HG03558 (cell line): ENCODE results near the gene CHN2.
"Not testable (repeated sequence)": the region's sequence is repeated elsewhere in the genome, so short reads cannot be mapped to it uniquely, and the experiment has no call there.

ENCODE experiments used
- ATAC-seq: cut with Tn5 transposase; IDR thresholded peaks from one replicate; pipeline ENCODE4 v1.9.1; 2021; ENCODE audit warnings: moderate number of reproducible peaks; ENCODE audit not compliant: unreplicated experiment; ENCODE audit errors: extremely low read depth

CHN2 gene

DNA sequence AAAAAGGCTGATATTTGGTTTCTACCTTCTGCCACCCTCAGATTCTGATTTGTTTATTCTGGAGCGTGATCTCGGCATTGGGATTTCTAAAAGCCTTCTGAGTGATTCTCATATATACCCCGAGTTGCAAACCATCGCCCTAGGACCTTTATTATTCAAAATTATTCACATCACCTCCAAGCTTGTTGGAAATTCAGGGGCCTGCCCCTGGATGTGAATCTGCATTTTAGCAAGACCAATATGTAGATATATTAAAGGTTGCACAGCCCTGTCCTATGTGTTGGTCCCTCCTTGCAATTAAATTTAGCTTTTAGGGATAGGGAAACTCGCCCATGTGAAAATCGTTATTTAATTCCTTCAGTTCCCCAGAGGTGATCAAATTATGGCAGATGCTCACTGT lies 9.0 kb upstream of the CHN2 start:
- no peak for ATAC-seq

DNA sequence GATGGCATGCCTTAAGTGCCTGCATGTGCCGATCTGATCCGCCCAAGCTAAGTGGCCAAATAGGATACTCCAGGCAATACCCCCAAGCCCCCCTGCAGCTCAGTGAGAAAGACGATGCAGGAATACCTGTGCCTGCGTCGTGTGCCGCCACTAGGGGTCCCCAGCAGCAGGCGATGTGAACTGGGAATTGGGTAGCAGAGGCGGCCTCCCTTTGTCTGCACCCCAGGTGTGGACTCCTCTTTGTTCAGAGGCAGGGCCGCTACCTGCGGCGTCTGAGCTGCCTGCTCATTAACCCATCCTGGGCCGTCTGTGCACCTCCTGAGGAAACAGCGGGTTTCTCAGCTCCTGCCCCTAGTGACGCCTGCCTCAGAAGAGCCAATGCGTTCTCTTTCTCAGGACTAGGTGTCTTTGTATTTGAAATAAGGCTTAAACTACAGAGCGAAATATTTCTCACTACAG lies 4.8 kb upstream of the CHN2 start:
- ATAC-seq, result no peak

DNA sequence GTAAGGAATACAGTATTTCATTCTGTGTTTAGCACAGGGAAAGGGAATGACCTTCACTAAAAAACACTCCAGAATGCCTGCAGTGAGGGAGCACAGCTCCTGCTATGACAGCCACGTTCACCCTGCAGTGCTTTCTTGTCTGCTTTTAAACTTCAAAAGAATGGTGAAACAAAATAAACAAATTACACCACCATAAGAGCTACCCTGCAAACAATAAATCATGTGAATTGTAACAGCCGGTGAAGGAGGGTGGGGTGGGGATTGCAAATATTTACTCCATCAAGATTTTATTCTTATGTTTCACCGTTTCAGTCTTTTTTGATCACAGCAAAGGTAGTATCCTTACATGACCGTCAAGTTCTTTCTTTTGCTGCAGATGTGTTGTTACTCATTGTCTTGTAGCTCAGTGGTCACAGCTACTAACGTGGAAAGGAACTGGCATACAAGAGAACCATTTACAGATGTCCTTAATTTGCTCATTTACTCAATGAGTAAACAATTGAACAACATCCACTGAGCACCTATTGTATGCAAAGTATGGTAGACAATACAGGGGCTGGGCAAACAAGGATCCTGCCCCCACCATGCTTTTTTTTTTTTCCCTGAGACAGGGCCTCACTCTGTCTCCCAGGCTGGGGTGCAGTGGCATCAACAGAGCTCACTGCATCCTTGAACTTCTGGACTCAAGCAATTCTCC lies 4.1 kb upstream of the CHN2 start:
- ATAC-seq, result no peak

DNA sequence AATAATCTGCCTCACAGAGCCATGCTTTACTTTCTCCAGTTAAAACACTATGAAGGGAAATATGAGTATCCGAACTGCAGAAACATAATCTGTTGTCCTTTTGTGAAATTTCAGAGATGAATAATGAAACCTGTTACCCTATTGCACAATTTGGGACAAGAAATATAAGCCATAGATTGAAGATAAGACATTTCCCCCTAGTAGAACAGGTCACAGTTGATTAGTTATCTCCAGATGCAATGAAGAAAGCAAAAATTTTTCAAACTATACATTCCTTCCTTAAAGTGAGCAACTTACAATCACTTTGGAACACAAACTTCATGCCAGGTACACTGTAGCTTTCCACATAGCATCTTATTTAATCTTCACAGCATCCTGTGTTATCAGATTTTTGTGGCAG lies 2.3 kb upstream of the CHN2 start:
- no peak for ATAC-seq

DNA sequence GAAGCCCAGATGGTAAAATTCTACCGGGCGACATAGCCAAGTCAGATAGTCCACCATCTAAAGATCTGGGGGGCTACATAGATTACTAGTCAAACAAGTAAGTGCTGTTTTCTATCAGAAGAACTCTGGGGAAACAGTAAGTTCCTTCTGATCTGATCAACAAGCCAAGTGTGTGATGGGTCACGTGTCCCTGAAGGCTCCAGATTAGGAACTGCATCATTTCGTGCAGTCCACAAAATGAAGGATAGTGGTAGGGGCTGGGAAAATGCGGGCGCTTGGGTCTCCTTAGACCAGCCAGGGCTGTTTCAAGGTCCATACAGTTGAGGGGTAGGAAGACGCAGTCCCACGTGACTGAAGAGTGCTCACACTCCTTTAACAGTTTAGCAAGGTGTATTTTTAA lies 1.8 kb upstream of the CHN2 start:
- no peak for ATAC-seq

DNA sequence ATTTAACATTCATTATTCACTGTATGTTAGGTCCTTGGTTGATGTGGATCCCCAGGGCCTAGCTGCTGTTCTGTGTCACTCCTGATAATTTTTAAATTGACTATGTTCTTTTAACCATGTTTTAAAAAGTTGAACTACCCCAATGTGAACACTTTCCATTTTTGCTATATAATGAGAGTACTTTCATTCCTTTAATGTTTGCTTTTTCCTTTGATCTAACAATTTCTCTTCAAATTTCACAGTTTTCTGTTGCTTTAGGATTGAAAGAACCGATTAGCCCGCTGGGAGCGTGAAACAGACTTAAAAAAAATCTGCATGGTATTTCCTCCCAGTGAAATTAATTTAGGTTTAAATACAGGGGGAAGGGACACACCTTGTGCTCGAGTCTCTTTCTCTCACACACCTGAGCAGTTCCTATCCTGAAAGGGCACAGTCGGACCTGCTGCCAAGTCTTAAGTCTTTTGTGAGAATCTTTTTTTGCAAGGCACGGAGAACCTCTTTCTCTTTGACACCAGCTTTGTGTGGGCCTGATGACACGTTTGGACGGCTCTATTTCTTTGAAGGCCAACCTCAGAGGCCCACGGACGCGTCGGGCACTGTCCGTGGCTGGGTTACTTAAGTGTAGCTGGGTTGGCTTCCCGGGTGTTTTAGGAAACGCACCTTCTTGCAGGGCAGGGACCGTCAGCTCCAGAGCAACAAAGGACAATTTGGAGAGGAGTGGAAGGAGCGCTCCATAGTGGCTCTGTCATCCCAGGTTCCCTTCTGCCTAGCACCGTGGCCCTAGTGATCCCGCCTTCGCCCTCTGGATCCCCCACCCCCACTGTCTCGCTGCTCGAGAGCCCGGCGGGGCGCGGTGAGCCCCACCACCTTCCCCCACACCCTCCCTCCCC lies 1.0 kb upstream of the CHN2 start:
- ATAC-seq, result no peak

DNA sequence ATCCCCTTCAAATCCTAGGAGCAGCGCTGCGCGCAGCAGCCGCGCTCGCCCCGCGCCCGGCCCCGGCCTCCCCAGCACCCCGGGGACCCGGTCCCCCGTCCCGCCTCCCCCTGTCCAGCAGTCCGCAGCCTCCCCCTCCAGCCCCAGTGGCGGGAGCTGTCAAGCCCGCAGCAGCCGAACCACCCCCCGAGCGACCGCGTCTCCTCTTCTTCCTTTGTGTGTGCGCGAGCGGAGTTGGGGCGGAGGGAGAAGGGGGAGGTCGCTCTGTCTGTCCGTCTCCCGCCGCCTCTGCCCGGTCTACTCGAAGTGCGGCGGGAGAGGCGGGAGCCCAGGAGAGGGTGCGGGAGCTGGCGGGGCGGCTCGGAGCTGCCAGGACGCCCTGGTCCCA lies 375 bp upstream of the CHN2 start:
- no peak for ATAC-seq

DNA sequence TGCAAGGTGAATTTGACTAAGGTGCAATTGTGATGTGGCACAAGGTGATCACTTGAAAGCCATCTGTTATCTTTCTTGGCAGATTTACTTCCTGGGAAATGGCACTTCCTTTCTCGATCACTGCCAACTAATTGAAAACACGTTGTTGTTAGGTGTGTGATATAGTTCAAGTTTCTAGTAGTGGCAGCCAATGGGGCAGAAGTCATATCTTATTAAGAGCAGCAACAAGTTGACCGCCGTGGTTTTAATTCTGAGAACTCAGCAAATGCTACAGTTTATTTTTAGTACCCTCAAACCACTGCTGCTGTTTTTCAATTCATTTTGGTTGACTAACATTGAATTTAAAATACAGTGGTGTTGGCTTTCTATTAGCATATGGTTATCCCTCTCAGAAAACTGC lies 1.6 kb downstream of the CHN2 start:
- ATAC-seq, result no peak

DNA sequence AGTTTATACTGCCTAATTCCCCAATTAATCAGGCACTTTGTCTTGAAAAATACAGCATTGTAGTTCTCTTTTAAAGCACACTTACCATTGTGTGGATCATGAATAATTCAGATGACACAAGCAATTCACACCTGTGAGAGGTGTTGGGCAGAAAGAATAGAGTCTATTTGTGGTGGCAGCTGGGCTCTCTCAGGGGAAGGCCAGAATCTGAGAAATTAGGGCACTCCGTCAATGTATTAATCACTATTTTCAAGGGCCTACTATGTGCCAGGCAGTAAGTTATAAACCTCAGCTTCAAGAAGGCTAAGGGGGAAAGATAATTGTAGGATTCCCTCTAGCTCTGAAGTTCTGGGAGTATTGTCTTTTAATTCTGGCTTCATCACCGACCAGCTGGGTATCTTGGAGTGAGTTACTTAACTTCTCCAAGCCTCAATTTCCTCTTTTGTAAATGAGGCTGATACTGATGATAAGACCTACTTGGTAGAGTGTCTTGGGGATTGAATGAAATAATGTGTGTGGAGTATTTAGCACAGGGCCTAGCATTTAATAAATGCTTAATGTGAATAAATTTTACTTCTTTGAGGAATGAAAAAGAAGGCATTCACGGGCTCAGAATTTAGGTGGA lies 2.5 kb downstream of the CHN2 start:
- ATAC-seq, result no peak

DNA sequence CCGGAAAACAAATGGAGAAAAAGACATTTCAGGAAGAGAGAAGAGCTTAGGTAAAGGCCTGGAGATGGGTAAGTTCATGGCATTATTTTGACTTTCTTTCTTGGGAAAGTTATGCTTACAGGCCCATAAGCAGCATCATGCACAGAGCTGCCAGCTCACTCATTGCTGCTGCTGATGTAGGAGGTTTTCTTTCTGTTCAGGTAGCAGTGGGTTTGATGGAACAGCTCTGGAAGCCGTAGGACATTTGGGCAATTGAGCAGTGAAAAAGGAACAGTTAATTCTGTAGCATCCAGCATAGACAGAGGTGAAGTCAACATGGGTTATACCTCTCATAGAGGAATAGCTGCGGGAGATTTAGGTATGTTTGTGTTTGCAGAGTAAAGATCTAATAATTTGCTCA lies 3.3 kb downstream of the CHN2 start:
- ATAC-seq, result no peak

DNA sequence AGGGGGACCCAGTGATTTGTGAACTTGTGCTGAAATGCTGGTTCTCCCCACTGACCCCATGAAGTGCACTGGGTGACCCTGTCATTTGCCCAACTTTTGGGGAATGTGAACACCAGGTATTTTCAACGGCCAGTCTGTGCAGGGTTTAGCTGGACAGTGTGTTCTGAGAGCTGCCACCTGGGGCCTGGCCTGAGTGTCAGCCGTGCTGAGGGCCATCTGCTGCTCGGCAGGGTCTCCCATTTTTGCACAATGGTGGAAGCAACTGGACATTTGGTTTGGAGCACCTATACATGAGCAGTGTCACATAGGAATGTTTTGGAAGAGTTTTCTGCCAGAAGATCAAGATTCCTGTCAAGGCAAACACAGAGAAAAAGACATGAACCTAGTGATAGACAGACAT lies 5.2 kb downstream of the CHN2 start:
- no peak for ATAC-seq

DNA sequence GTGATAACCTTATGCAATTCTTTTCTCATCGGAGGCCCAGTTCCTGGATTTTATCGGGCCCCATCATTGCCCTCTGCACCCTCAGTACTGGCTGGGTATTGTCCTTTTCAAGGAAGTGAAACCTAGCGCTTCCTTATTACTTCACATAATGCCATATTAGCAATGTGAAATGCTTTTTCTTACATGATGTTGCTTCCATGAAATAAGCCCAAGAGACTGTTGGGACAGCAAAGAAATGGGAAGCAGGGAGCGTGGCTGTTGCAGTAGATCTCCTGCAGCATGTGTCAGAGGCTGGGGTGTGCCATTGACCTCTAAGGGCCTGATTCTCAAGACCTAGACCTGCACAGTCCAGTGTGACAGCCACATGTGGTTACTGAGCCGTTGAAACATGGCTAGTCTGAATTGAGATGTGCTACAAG lies 8.1 kb downstream of the CHN2 start:
- ATAC-seq, result no peak

DNA sequence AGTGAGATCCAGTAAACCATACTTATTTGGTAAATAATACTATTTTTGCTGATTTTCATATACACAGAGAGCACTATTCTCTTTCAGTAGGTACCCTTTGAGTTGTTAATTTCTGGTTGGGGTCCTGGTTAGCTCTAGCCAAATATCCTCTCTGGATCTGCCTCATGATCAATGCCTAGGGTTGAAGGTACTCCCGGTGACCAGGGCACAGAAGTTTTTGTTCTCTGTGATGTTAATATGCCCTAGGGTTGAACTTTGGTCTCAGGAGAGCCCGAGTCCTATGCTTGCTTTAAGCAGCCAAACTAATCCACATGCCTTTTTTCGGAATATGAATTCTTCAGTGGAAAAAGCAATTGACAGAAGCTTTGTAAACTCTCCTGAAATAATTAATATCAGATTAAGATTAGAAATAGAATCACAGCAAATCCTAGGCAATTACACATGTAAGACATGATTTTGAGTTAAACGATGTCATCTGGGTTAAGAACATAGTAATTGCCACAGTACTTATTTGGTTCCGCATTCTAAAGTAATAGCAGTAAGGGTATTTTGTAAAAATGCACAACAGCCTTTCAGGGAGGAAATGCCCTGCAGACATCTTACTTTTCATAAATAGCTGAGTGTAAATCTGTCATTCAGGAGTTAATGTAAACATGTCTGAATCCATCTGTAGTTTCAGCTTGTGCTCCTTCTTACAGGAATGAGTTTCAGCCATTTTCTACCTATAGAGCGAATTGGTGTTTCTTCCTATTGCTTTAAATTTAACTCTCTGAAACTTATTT lies 10.1 kb downstream of the CHN2 start:
- no peak for ATAC-seq

DNA sequence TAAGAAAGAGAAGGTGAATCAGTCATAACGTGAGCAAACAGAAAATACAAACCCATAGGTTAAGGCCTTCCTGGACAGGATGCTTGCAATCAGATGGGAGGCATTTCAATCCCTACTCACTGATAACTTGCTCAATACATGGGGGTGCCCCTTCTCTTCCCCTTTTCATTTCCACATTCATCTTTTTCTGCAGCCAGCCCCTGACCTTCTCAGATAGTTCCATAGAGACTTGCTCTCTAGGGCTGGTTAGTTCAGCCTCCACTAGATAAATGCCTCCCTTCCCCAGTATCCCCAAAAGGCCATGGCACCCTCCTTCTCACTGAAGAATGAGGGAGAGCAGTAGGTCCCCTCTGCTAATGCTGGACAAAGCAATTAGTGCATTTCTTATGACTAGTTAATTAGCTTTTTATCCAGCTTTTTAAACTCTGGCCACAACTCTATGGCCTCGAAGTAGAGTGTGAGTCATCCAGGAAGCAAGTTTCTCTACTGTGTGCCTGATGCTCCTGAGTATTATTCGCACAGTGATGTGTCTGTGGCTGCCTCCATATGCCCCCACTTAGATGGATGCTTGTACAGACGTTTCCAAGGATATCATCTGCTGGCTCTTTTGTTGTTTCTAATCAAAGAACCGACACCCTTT lies 12.7 kb downstream of the CHN2 start:
- no peak for ATAC-seq

DNA sequence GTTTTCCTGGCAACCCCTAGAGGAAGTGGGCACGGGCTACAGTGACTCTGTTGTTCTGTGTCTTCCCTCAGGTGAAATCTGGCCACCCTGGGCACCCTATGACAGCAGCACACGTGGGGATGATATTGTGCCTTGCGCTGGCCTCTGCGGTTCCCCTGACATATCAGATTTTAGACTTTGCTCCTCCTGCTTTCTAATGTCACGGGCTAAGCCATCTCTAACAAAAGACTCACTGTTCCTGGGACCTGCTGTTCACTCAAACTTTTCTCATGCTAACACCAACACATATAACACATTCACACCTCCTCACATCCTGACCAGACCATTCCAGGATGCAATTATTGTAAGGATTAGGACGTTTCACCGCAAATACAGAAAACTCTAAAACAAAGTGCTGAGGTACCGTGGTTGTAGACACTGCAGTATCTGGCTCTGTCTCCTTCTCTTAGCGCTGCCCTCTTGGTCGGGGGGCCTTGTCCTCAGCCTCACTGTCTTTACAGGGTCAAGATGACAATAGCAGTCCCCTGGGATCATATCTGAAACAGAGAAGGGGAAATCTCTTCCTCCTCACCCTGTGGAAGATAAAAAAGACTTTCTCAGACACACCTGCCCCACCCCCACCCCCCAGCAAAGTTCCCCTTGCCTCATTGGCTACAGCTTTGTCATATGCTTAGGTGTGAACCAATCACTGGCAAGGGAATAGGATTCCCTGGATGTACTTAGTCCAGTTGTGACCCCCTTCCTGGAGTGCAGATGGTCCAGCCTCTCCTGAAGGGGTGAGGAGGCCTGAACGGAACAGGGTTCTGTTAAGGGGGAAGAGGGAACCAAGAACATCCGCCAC lies 14.1 kb downstream of the CHN2 start:
- no peak for ATAC-seq

DNA sequence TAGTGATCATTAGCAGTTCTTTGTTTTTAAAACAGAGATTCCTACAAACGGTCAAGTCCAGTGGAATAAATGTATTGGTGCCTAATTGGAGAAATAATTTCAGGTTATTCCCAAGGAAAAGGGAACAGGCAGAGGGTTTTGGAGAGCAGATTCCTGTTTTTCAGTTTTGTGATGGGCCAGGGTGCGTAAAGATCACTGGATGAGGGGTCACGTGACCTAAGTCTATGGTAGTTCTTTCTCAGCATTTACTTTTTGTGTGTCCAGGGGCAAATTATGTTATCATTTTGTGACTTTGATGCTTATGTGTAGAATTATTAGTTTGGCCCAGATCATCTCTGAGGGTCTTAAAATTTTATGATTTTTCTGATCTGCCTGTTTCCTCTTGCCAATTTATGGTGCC lies 15.2 kb downstream of the CHN2 start:
- no peak for ATAC-seq

DNA sequence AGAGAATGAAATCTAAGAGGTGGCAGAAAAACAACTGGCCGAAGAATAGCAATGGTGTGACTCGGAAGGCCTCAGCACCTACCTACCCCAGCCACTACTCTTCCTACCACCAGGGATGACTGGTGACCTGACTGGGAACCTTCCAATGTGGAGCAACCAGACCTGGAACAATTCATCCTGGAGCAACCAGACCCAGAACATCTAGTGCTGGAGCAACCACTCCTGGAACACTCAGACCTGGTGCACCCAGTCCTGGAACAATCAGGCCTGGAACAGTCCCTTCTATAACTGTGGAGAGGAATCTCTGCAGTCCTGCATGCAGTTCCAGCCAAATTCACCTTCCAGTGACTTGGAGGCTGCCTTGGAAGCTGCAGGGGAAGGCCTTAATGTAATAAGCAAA lies 18.2 kb downstream of the CHN2 start:
- ATAC-seq, result not testable (repeated sequence)

DNA sequence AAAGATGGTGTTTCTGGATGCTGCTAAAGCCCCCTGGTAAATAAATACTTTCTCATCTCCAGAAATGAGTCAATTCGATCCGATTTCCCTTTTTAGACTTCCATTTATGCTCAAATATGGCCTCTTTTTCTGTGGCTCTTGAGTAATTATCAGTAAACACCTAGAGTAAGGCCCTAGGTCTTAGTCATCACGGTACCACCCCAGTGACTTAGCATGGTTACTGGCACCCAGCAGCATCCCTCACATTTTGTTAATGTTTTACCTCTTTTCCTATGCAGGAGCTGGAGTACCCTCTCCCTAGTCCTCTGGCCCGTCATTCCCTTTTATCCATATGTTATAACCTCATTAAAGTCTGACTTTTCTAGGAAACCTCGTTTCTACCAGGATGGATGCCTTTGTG lies 19.5 kb downstream of the CHN2 start:
- ATAC-seq, result no peak

DNA sequence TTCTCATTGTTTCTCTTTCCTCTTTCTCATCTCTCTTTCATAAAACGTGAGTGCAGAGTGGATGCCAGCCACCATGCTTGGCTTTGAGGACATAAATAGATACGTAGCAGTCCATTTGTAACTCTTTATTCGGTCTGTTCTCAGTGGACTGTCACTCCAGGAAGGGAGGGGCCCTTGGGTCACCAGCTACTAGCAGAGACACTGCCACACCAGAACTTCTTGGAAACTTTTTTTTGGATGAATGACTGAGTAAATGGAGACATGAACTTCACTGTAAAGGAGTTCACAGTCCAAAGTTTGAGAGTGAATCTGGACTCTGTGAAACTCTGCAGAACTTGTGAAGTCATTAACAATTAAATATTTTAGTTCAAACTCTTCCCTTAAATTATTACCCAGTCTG lies 20.2 kb downstream of the CHN2 start:
- no peak for ATAC-seq
